ES-I3 (cell line): ENCODE data around the gene CEP78.

Experiments used
- H3K36me3 ChIP-seq: 2 replicates; pipeline ENCODE4 v1.6.1; 2013; ENCODE audit warnings: mild to moderate bottlenecking, low read length, control low read depth, moderate library complexity; ENCODE audit not compliant: insufficient read depth
- H3K4me1 ChIP-seq: 2 replicates; pipeline ENCODE4 v1.6.1; 2013; ENCODE audit warnings: mild to moderate bottlenecking, control low read depth, low read length; ENCODE audit not compliant: insufficient read depth
- H3K9ac ChIP-seq: 2 replicates; pipeline ENCODE4 v1.6.1; 2013; ENCODE audit warnings: low read depth, mild to moderate bottlenecking, low read length, moderate library complexity
- H3K9me3 ChIP-seq: 2 replicates; pipeline ENCODE4 v1.6.1; 2013; ENCODE audit warnings: mild to moderate bottlenecking, low read length, moderate library complexity; ENCODE audit not compliant: control insufficient read depth, insufficient read depth

The CEP78 gene

GRCh38 chr9:78319197-78320029 lies 83.5 kb downstream of the CEP78 start:
- Histone ChIP-seq H3K4me1 (no peaks in the 10 kb centered on the region), H3K36me3 (peaks cover 73% of the 10 kb centered on the region), H3K9me3 (no peaks in the 10 kb centered on the region)

GRCh38 chr9:78320030-78320693 lies 84.3 kb downstream of the CEP78 start:
- H3K4me1 ChIP-seq: no peaks in the 10 kb centered on the region
- peaks cover 75% of the 10 kb centered on the region for H3K36me3 ChIP-seq
- no peak overlapping the region for H3K9ac ChIP-seq
- no peaks in the 10 kb centered on the region for H3K9me3 ChIP-seq

More at GRCh38 chr9:78319197-78320029, 83.5 kb downstream of the CEP78 start:
- no peak overlapping the region for H3K9ac ChIP-seq

- H3K9ac ChIP-seq: no peak overlapping the region
- no peaks in the 10 kb centered on the region for H3K9me3 ChIP-seq
- H3K4me1 ChIP-seq: no peaks in the 10 kb centered on the region
- peaks cover 69% of the 10 kb centered on the region for H3K36me3 ChIP-seq
Measured at GRCh38 chr9:78320875-78321496, 85.1 kb downstream of the CEP78 start.

GRCh38 chr9:78321505-78321904 lies 85.6 kb downstream of the CEP78 start:
- no peaks in the 10 kb centered on the region for H3K9me3 ChIP-seq
- H3K4me1 ChIP-seq: no peaks in the 10 kb centered on the region
- H3K36me3 ChIP-seq: peaks cover 63% of the 10 kb centered on the region
- H3K9ac ChIP-seq: no peak overlapping the region

GRCh38 chr9:78324068-78324650 lies 88.3 kb downstream of the CEP78 start:
- Histone ChIP-seq H3K4me1 (no peaks in the 10 kb centered on the region), H3K9ac (no peak overlapping the region), H3K9me3 (no peaks in the 10 kb centered on the region), H3K36me3 (peaks cover 58% of the 10 kb centered on the region)

GRCh38 chr9:78324682-78325081 lies 88.8 kb downstream of the CEP78 start:
- H3K9ac ChIP-seq: no peak overlapping the region
- H3K9me3 ChIP-seq: no peaks in the 10 kb centered on the region
- peaks cover 55% of the 10 kb centered on the region for H3K36me3 ChIP-seq
- H3K4me1 ChIP-seq: no peaks in the 10 kb centered on the region

- peaks cover 52% of the 10 kb centered on the region for H3K36me3 ChIP-seq
- H3K9ac ChIP-seq: no peak overlapping the region
- H3K9me3 ChIP-seq: no peaks in the 10 kb centered on the region
- no peaks in the 10 kb centered on the region for H3K4me1 ChIP-seq
Measured at GRCh38 chr9:78325343-78325742, 89.5 kb downstream of the CEP78 start.

- H3K9ac ChIP-seq: no peak overlapping the region
- no peaks in the 10 kb centered on the region for H3K4me1 ChIP-seq
- H3K36me3 ChIP-seq: peaks cover 48% of the 10 kb centered on the region
- no peaks in the 10 kb centered on the region for H3K9me3 ChIP-seq
Measured at GRCh38 chr9:78325846-78326360, 90.0 kb downstream of the CEP78 start.

- Histone ChIP-seq H3K36me3 (peaks cover 42% of the 10 kb centered on the region), H3K9ac (no peak overlapping the region), H3K4me1 (no peaks in the 10 kb centered on the region), H3K9me3 (no peaks in the 10 kb centered on the region)
Measured at GRCh38 chr9:78326564-78326963, 90.7 kb downstream of the CEP78 start.
